Right lobe of liver (tissue), 6 donors: Measurements from ENCODE around the gene SLC35A5. TPM values are rescaled to one million over a fixed set of nuclear protein-coding genes. Genes with fewer than 3 reads are reported as not detected.

Experiments
- ATAC-seq, 4 donors: fragments of 200-7000 bp; cut with Tn5 transposase; one replicate each; pipeline ENCODE4 v1.9.1; 2020; ENCODE audit warnings: mild to moderate bottlenecking in 4 of 4, moderate library complexity in 4 of 4
- DNase-seq, 3 donors: peaks; one replicate each; pipeline ENCODE4 v3.0.0-alpha.2; 2020
- H3K27ac ChIP-seq, 3 donors: fragments of 200-600 bp; one replicate each; pipeline ENCODE4 v1.8.0; 2022
- H3K27me3 ChIP-seq, 2 donors: fragments of 200-600 bp; one replicate each; pipeline ENCODE4 v1.8.0; 2022
- H3K36me3 ChIP-seq, 4 donors: fragments of 200-600 bp; sonication (generic) in 1 of 4; one replicate each; pipeline versions ENCODE4 v1.5.1 to v1.8.0; 2017 to 2022; ENCODE audit warnings: control low read depth in 1 of 4
- H3K4me1 ChIP-seq, 4 donors: fragments of 200-600 bp; sonication (generic) in 1 of 4; one replicate each; pipeline versions ENCODE4 v1.5.1 to v1.8.0; 2017 to 2022; ENCODE audit warnings: control low read depth in 1 of 4
- H3K4me3 ChIP-seq, 3 donors: fragments of 200-600 bp; one replicate each; pipeline ENCODE4 v1.8.0; 2022
- H3K9me3 ChIP-seq, 4 donors: fragments of 200-600 bp; sonication (generic) in 1 of 4; one replicate each; pipeline versions ENCODE4 v1.5.1 to v1.8.0; 2017 to 2022; ENCODE audit warnings: control low read depth in 1 of 4
- POLR2A ChIP-seq: fragments of 450-650 bp; IDR thresholded peaks from one replicate; pipeline ENCODE4 v1.6.1; 2017; ENCODE audit warnings: antibody characterized with exemption, mild to moderate bottlenecking
- WGBS: methylation state at CpG from one replicate; pipeline ENCODE4 v1.1.6; 2018; ENCODE audit warnings: low coverage, low lambda C conversion rate; ENCODE audit not compliant: insufficient coverage; ENCODE audit errors: missing lambda C conversion rate; 5-methylcytosine and 5-hydroxymethylcytosine counted together
- intact Hi-C, 2 donors: fragments of 100-400 bp; cut with DNase I; formaldehyde crosslinking; loops; one replicate each; pipeline versions ENCODE4 v1.11.2 to v1.14.1; 2022
- total RNA-seq, 6 experiments: library from RNA; depleted of rRNA in 2 of 6; stranded (reverse); fragments of >200 nt in 2 of 6; fragmentation: NEBNext Ultra II Directional in 3 of 6; extraction: Animal tissue kit (Norgen Biotek cat#: 25700) in 3 of 6; gene quantifications; one replicate each; pipeline versions ENCODE4 v1.1.0 to v1.2.4, GENCODE V29; 2016 to 2023
- TF ChIP-seq, protein P1 (sequence below), 4 donors: fragments of 200-600 bp in 3 of 4; fragments of 450-650 bp in 1 of 4; IDR thresholded peaks; one replicate each; pipeline versions ENCODE4 v1.5.1 to v1.8.0; 2016 to 2022; ENCODE audit warnings: antibody characterized with exemption in 4 of 4, mild to moderate bottlenecking in 2 of 4
- donor health status: DM: no; HTN: yes; CAD: no.
- donor health status: DM: no; HTN: no; CAD: no.
- donor health status: DM: no; HTN: no; CAD: no.
- donor health status: DM: no; HTN: yes; CAD: no.
- donor health status: DM: no; HTN: yes; CAD: no.

The SLC35A5 gene
- total RNA-seq, 6 experiments from 2014 or later, result 12.2 to 24.0 (median 17.7) TPM

DNA sequence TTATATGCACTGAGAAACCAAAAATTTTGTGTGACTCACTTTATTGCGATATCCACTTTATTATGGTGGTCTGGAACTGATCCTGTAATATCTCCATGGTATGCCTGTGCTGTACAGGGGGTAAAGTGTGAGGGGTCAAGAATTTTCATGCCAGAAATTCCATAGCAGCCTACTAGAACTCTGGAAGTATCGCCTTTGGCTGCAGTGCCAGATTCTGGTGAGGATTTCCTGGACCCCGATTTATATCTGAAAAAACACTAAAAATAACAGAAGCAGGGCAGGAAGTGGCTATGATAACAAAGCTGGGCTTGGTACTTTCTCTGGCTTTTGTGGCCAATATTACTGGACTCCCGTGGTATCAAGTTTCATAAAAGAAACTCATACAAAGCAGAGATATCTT, 42.7 kb downstream of the SLC35A5 start:
- Histone ChIP-seq H3K36me3 (no peaks in the 10 kb centered on the region), H3K4me3 (no peak overlapping the region), H3K9me3 (no peaks in the 10 kb centered on the region), H3K27ac (no peak overlapping the region), H3K4me1 (no peaks in the 10 kb centered on the region), H3K27me3 (no peaks in the 10 kb centered on the region)
- DNase-seq, result no peak
- TF ChIP-seq, protein P1, sequence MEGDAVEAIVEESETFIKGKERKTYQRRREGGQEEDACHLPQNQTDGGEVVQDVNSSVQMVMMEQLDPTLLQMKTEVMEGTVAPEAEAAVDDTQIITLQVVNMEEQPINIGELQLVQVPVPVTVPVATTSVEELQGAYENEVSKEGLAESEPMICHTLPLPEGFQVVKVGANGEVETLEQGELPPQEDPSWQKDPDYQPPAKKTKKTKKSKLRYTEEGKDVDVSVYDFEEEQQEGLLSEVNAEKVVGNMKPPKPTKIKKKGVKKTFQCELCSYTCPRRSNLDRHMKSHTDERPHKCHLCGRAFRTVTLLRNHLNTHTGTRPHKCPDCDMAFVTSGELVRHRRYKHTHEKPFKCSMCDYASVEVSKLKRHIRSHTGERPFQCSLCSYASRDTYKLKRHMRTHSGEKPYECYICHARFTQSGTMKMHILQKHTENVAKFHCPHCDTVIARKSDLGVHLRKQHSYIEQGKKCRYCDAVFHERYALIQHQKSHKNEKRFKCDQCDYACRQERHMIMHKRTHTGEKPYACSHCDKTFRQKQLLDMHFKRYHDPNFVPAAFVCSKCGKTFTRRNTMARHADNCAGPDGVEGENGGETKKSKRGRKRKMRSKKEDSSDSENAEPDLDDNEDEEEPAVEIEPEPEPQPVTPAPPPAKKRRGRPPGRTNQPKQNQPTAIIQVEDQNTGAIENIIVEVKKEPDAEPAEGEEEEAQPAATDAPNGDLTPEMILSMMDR (IDR thresholded peaks at IDR 0.05), result no peak
- no peak for TF ChIP-seq POLR2A
- intact Hi-C loops, result no loop called here
- WGBS, result 29% methylated on average over 4 of the region's 4 CpGs
- peak in 2 of 4 donors; percentile 34 to 53 for ATAC-seq

DNA sequence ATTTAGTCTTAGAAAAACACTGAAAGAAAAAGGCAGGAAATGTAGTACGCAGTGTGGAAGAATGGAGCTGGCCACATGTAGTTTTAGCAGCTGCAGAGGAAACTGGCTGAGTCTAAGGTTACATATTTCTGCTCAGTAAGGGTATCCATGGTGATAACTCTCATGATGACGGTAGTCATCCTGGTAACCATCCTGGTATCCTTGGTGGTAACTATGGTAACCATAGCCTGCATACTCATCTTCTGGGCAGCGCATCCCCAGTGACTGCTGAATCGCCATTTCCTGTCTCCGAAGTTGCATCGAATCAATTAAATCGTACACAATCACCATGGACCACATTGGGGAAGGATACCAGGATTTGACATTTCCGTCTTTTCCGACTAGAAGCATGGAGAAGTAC, 43.4 kb downstream of the SLC35A5 start:
- H3K27ac ChIP-seq, result no peak overlapping the region
- intact Hi-C loops, result no loop called here
- no peak for DNase-seq
- no peaks in the 10 kb centered on the region for H3K4me1 ChIP-seq
- no peaks in the 10 kb centered on the region for H3K9me3 ChIP-seq
- H3K36me3 ChIP-seq, result no peaks in the 10 kb centered on the region
- no peak for TF ChIP-seq POLR2A
- TF ChIP-seq, protein P1 (IDR thresholded peaks at IDR 0.05), result no peak
- WGBS, result 66% methylated on average over 6 of the region's 9 CpGs
- ATAC-seq, result peak in 3 of 4 donors; percentile 38 to 75 (median 59)
- H3K27me3 ChIP-seq, result no peaks in the 10 kb centered on the region
- H3K4me3 ChIP-seq, result no peak overlapping the region

DNA sequence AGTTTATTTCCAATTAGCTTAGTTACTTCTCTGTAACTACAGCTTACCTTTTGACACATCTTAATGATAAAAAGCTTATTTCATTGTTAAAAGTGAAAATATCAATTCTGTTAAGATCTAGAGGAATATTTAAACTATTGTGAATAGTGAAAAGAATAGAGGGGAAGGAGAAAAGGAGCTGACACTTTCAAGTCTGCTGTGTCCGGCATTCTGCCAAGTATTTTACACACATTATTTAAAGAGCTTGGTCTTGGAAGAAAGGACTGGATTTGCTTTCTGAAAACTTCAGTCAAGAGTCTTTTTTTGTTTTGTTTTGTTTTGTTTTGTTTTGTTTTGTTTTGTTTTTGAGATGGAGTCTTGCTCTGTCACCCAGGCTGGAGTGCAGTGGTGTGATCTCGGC, 44.3 kb downstream of the SLC35A5 start:
- ATAC-seq (no peak), DNase-seq (no peak)
- H3K36me3 ChIP-seq, result no peaks in the 10 kb centered on the region
- TF ChIP-seq POLR2A, result no peak
- TF ChIP-seq, protein P1 (IDR thresholded peaks at IDR 0.05), result no peak
- no peaks in the 10 kb centered on the region for H3K9me3 ChIP-seq
- 95% methylated on average over 2 of the region's 2 CpGs for WGBS
- intact Hi-C loops, result no loop called here
- H3K27me3 ChIP-seq, result no peaks in the 10 kb centered on the region
- no peak overlapping the region for H3K4me3 ChIP-seq
- no peaks in the 10 kb centered on the region for H3K4me1 ChIP-seq
- H3K27ac ChIP-seq, result no peak overlapping the region

GRCh38 chr3:112607863-112608262, 46.0 kb downstream of the SLC35A5 start:
- no peaks in the 10 kb centered on the region for H3K4me1 ChIP-seq
- ATAC-seq (no peak), DNase-seq (no peak)
- no peaks in the 10 kb centered on the region for H3K36me3 ChIP-seq
- H3K27me3 ChIP-seq, result no peaks in the 10 kb centered on the region
- H3K27ac ChIP-seq, result no peak overlapping the region
- intact Hi-C loops, result no loop called here
- H3K4me3 ChIP-seq, result no peak overlapping the region
- H3K9me3 ChIP-seq, result no peaks in the 10 kb centered on the region
- TF ChIP-seq, protein P1 (IDR thresholded peaks at IDR 0.05), result no peak
- no peak for TF ChIP-seq POLR2A

DNA sequence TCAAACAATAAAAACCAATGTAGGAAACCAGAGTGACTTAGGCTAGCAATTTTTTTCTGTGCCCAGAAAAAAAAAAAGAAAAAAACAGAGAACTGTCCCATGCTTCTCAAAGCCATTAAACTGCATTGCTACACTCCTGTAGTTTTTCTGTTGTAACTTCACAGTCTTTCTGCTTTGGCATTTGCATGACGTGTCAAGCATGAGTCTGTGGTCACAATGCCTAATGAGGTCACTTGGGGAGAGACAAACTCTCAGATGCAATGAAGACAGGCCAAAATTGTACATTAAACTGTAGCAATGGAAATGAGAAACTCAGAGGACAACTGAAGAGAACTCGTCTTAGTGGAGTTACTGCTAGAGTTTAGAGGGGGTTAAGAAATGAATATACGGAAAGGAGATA, 48.3 kb downstream of the SLC35A5 start:
- DNase-seq, result no peak
- H3K27me3 ChIP-seq, result no peaks in the 10 kb centered on the region
- H3K9me3 ChIP-seq, result no peaks in the 10 kb centered on the region
- no peaks in the 10 kb centered on the region for H3K4me1 ChIP-seq
- intact Hi-C loops, result no loop called here
- H3K27ac ChIP-seq, result no peak overlapping the region
- 55% methylated on average over 3 of the region's 3 CpGs for WGBS
- ATAC-seq, result no peak
- TF ChIP-seq, protein P1 (IDR thresholded peaks at IDR 0.05), result no peak
- no peak for TF ChIP-seq POLR2A
- H3K36me3 ChIP-seq, result no peaks in the 10 kb centered on the region
- H3K4me3 ChIP-seq, result no peak overlapping the region
